ENCODE data around the gene GNAS.

Gene GNAS

GRCh38 chr20:58850693-58851174 lies 1.8 kb upstream of the GNAS start, which contains the start of gene GNAS-AS1:
Gene GNAS-AS1 (minus strand): TSS chr20:58850902.
- peak; percentile 96 for DNase-seq (ENCODE audit: low spot score)
- TF ChIP-seq CTCF (IDR thresholded peaks at IDR 0.05; ENCODE audit: extremely low read depth, missing control alignments): no peak

- no peak for TF ChIP-seq CTCF (IDR thresholded peaks at IDR 0.05; ENCODE audit: extremely low read depth, missing control alignments)
- DNase-seq (ENCODE audit: low spot score): no peak
These were observed 1.1 kb upstream of the GNAS start for GRCh38 chr20:58851221-58851968.

- TF ChIP-seq CTCF (IDR thresholded peaks at IDR 0.05; ENCODE audit: extremely low read depth, missing control alignments): no peak
These were observed 502 bp upstream of the GNAS start for GRCh38 chr20:58851969-58852458.

GRCh38 chr20:58853466-58853865 lies 950 bp downstream of the GNAS start:
- no peak for TF ChIP-seq CTCF (IDR thresholded peaks at IDR 0.05; ENCODE audit: extremely low read depth, missing control alignments)
- no peak for DNase-seq (ENCODE audit: low spot score)

More at GRCh38 chr20:58851969-58852458, 502 bp upstream of the GNAS start:
- no peak for DNase-seq (ENCODE audit: low spot score)

GRCh38 chr20:58853976-58854637 lies 1.6 kb downstream of the GNAS start:
- no peak for DNase-seq (ENCODE audit: low spot score)
- no peak for TF ChIP-seq CTCF (IDR thresholded peaks at IDR 0.05; ENCODE audit: extremely low read depth, missing control alignments)

GRCh38 chr20:58854638-58855471 lies 2.3 kb downstream of the GNAS start:
- TF ChIP-seq CTCF (IDR thresholded peaks at IDR 0.05; ENCODE audit: extremely low read depth, missing control alignments): no peak

More at GRCh38 chr20:58854638-58855471, 2.3 kb downstream of the GNAS start:
- DNase-seq (ENCODE audit: low spot score): no peak

All from GM20000 (cell line).